NOMO-1 (cell line): ENCODE data around the gene KAT5.
"Not testable (repeated sequence)": the region's sequence is repeated elsewhere in the genome, so short reads cannot be mapped to it uniquely, and the experiment has no call there.

ENCODE experiments used
- DNase-seq, 2 experiments: peaks; one replicate each; lab custom pipeline; 2025; ENCODE audit not compliant: unreplicated experiment in 2 of 2; lab: John Stamatoyannopoulos, UW

Gene KAT5

DNA sequence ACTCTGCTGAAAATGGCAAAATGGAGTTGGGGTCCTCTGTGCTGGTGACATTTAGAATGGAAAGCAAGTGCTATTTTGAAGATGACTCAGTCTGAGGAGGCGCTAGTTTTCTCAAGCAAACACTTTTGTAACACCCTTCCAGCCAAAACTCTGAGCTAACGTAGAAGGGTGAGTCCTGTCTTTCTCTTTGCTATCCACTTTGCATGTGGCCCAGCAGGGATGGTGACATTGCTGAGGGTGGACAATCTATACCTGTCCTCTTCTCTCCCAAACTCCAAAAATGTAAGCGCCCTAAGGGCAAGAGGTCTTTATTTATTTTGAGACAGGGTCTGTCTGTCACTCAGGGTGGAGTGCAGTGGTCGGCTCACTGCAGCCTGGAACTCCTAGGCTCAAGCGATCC, 3.6 kb upstream of the KAT5 start:
- DNase-seq: no peak

- no peak for DNase-seq
Measured at GRCh38 chr11:65709661-65710060, 2.4 kb upstream of the KAT5 start.

- no peak for DNase-seq
Measured at GRCh38 chr11:65710421-65710820, 1.6 kb upstream of the KAT5 start.

DNA sequence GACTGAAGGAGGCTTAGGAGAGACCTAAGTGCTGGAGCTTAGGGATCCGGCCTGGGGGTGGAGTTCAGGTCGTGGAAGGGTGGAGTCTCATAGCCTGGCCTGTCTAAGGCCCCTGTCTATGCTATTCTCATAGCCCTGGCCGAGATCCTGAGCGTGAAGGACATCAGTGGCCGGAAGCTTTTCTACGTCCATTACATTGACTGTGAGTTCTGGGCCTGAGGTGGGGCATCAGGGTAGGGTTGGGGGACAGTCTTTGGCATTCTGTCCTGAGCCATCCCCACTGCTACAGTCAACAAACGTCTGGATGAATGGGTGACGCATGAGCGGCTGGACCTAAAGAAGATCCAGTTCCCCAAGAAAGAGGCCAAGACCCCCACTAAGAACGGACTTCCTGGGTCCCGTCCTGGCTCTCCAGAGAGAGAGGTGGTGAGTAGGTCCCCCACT, 603 bp downstream of the KAT5 start:
- DNase-seq: no peak

DNA sequence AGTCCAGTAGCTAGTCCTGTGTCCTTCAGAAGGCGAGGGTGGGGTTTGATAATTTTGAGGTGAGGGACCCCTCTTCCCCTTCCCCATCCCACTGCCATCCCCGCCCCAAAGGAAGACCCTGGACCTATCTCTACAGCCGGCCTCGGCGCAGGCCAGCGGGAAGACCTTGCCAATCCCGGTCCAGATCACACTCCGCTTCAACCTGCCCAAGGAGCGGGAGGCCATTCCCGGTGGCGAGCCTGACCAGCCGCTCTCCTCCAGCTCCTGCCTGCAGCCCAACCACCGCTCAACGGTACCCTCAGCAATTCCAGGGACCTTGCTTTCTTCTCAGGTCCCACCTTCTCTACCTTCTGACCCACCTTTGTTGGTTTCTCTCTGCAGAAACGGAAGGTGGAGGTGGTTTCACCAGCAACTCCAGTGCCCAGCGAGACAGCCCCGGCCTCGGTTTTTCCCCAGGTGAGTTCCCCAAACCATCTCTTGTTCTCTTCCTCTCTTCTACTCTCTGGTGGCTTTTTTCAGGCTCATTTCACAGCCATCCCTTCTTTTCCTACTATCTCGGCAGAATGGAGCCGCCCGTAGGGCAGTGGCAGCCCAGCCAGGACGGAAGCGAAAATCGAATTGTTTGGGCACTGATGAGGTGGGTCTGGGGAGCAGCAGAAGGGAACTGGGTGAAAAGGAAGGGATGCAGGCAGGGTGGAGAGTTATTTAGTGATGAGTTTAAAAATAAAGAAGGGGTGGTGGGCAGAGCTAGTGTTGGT, 1.3 kb downstream of the KAT5 start:
- no peak for DNase-seq

GRCh38 chr11:65714433-65714832, 2.4 kb downstream of the KAT5 start:
- no peak for DNase-seq

GRCh38 chr11:65716302-65716701, 4.2 kb downstream of the KAT5 start:
- DNase-seq: no peak

GRCh38 chr11:65716774-65717405, 4.8 kb downstream of the KAT5 start:
- DNase-seq: no peak

- no peak for DNase-seq
Measured at GRCh38 chr11:65717906-65718305, 5.9 kb downstream of the KAT5 start.

DNA sequence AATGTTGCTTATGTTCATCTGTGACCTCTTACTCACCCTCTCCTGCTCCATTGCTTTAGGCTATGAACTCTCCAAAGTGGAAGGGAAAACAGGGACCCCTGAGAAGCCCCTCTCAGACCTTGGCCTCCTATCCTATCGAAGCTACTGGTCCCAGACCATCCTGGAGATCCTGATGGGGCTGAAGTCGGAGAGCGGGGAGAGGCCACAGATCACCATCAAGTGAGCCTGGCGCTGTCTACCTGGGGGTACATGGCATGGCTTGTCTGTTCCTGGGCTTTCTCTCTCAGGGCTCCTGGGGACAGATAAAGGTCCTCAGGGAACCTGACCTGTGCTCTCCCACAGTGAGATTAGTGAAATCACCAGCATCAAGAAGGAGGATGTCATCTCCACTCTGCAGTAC, 6.5 kb downstream of the KAT5 start:
- DNase-seq: no peak

DNA sequence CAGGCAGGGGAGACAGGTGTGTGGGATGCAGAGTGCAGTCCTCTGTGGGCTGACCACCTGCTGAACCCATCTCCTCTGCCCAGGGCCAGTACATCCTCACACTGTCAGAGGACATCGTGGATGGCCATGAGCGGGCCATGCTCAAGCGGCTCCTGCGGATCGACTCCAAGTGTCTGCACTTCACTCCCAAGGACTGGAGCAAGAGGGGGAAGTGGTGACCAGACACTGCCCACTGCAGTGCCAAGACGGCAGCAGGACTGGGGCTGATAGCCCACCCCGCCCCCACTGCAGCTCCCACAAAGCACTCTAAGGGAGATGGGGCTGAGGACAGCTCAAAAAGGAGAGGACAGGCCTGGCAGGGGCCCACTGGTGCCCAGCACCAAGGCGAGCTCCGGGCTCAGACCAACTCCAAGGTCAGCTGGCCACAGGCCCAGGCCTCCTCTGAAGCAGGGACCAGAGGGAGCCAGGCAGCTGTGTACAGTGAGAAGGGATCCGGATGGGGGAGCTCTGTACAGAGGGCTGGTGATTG, 7.0 kb downstream of the KAT5 start:
- DNase-seq: no peak

GRCh38 chr11:65719871-65720210, 7.8 kb downstream of the KAT5 start:
- peak; percentile 10 to 42 for DNase-seq

DNA sequence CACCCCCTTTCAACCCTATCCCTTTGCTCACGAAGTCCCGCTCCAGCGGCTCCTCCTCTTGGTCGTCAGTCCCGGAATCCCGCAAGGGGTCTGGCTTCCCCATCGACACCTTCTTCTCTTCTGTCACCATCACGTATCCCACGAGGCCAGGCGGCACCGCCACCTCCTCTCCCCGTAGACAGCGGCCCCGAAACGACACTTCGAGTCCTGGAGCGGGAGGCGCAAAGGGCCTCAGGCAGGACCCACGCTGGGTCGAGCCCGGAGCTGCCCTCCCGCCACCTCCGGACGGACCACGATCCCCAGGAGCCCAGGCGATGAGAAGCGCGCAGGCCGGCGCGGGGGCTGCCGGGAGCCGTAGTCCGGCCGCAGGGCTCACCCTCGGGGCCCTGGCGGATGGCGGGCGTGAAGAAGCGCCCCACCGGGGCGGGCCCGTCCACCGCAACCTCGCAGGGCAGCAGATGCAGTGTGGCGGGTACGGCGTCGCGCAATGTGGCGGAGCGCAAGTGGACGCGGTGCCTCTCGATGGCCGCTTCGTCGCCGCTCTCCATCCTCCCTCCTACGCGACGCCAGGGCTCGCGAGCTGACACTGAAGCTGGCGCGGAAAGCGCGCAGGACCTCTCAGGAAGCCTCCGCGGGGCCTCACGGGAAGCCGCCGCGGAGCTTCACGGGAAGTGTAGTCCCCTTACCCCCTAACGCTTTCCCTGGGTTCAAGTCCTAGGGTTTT, 8.3 kb downstream of the KAT5 start, which contains the start of gene RNASEH2C:
RNASEH2C (minus strand) TSS at position 588 of the 724 bp plus-strand sequence; CDS start at position 548, 40 bp downstream.
- peak; percentile 78 to 86 for DNase-seq

GRCh38 chr11:65722261-65722660, 10.2 kb downstream of the KAT5 start:
- no peak for DNase-seq

- DNase-seq: no peak
Measured at GRCh38 chr11:65726660-65727059, 14.6 kb downstream of the KAT5 start.

- no peak for DNase-seq
Measured at GRCh38 chr11:65727865-65728264, 15.8 kb downstream of the KAT5 start.

- DNase-seq: no peak
Measured at GRCh38 chr11:65730461-65730860, 18.4 kb downstream of the KAT5 start.

DNA sequence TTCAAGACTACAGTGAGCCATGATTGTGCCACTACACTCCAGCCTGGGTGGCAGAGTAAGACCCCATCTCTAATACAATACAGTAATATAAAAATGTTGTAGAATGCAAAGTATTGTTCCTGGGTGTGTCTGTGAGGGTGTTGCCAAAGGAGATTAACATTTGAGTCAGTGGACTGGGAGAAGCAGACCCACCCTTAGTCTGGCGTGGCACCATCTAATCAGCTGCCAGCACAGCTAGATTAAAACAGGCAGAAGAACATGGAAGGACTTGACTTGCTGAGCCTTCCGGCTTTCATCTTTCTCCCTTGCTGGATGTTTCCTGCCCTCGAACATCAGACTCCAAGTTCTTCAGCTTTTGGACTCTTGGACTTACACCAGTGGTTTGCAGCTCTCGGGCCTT, 23.1 kb downstream of the KAT5 start:
- not testable (repeated sequence) for DNase-seq

DNA sequence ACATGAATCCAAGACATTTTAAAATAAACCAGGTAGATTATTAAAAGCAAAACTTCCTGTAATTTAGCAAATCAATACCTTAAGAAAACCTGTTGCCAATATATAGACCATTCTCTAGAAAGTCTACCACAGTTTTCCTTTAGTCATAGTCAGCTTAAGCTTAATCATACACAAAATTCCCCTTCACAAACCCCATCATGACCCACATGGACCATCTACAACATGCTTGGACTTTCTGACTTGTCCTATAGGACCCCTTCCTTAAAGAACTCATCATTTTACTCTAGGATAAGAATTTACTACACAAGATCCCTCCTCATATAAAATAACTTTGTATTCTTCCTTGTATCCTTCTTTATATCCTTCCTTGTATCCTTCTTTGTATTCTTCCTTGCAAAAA, 24.8 kb downstream of the KAT5 start:
- no peak for DNase-seq

DNA sequence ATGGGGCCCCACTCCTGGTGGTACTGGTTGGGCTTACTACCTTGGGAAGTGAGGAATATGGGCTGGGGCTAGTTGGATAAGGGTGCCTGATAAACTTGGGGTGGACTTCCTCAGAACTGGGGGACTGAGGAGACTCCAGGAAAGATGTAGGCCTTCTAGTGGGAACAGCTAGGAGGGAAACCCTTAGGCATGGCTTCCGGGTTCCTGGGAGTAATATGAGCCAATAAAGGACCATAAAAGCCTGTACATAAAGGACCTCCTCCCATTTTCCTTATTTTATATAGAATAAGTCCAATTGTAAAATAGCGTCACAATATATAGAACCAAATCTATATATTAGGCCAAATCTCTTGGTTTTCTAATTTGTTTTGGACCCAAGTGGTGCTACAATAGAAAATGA, 27.0 kb downstream of the KAT5 start:
- no peak for DNase-seq

GRCh38 chr11:65741185-65741584, 29.1 kb downstream of the KAT5 start:
- no peak for DNase-seq

DNA sequence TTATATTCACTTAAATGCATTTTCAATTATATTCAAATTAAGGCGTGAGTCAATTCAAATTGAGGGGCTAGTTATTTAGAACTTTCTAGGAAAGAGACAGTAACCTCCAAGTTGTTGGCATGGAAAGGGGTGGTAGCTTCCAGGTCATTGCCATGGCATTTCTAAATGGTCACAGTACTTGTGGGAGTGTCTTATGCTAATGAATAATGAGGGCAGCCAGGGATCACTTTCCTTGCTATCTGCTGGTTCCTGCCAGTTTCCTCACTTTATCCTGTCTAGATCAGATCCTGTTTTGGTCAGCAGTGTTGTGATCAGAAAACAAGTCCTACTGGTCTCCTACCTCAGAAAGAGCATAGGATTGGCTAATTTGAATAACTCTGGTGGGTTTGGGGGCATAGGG, 30.3 kb downstream of the KAT5 start:
- DNase-seq: no peak
